ENCODE measurements around the gene SIRPB2.

The SIRPB2 gene

GRCh38 chr20:1427457-1428054, 63.7 kb downstream of the SIRPB2 start:
- TF ChIP-seq EZH2phosphoT487 (IDR thresholded peaks at IDR 0.05; ENCODE audit: borderline replicate concordance, low read length) = no peak
- no peak for TF ChIP-seq CTCF (IDR thresholded peaks at IDR 0.05; ENCODE audit: low read depth, low read length, poor library complexity, severe bottlenecking)
- H4K20me1 ChIP-seq (ENCODE audit: control insufficient read depth, insufficient read depth, low read depth, low read length) = no peaks in the 10 kb centered on the region
- no peaks in the 10 kb centered on the region for H3K36me3 ChIP-seq (ENCODE audit: control insufficient read depth, low read length)
- H3F3A ChIP-seq (ENCODE audit: control insufficient read depth, insufficient read depth) = 0 out of 2 replicates have a peak, but pooled peaks cover 2% of the 10 kb centered on the region
- H3K4me1 ChIP-seq (ENCODE audit: control insufficient read depth, low read length) = peaks cover 58% of the 10 kb centered on the region
- peak overlapping the region; percentile 36 for H3K4me2 ChIP-seq (ENCODE audit: low read length)
- no peaks in the 10 kb centered on the region for H3K9me3 ChIP-seq (ENCODE audit: control insufficient read depth, insufficient read depth, low read length)
- H3K9me2 ChIP-seq (replicated peaks; ENCODE audit: control insufficient read depth, low read length) = no peaks in the 10 kb centered on the region
- no peaks in the 10 kb centered on the region for H3K27me3 ChIP-seq (ENCODE audit: control insufficient read depth, low read length)
- H3K4me3 ChIP-seq (ENCODE audit: low read length) = no peak overlapping the region
- no peak overlapping the region for H3K27ac ChIP-seq (ENCODE audit: low read depth, low read length)
- H3K79me2 ChIP-seq (ENCODE audit: control insufficient read depth, low read length) = no peaks in the 10 kb centered on the region

- Histone ChIP-seq H3K9me2 (replicated peaks; ENCODE audit: control insufficient read depth, low read length) (no peaks in the 10 kb centered on the region), H3K4me3 (ENCODE audit: low read length) (no peak overlapping the region), H3K79me2 (ENCODE audit: control insufficient read depth, low read length) (no peaks in the 10 kb centered on the region), H3F3A (ENCODE audit: control insufficient read depth, insufficient read depth) (0 out of 2 replicates have a peak, but pooled peaks cover 2% of the 10 kb centered on the region), H3K4me2 (ENCODE audit: low read length) (no peak overlapping the region), H3K27ac (ENCODE audit: low read depth, low read length) (no peak overlapping the region), H3K27me3 (ENCODE audit: control insufficient read depth, low read length) (no peaks in the 10 kb centered on the region), H3K36me3 (ENCODE audit: control insufficient read depth, low read length) (no peaks in the 10 kb centered on the region), H3K4me1 (ENCODE audit: control insufficient read depth, low read length) (peaks cover 46% of the 10 kb centered on the region), H3K9me3 (ENCODE audit: control insufficient read depth, insufficient read depth, low read length) (no peaks in the 10 kb centered on the region), H4K20me1 (ENCODE audit: control insufficient read depth, insufficient read depth, low read depth, low read length) (no peaks in the 10 kb centered on the region)
- TF ChIP-seq CTCF (IDR thresholded peaks at IDR 0.05; ENCODE audit: low read depth, low read length, poor library complexity, severe bottlenecking) (no peak), EZH2phosphoT487 (IDR thresholded peaks at IDR 0.05; ENCODE audit: borderline replicate concordance, low read length) (no peak)
These were observed 64.9 kb downstream of the SIRPB2 start for GRCh38 chr20:1426231-1426849.

Measured in DOHH2 (cell line).